ENCODE data around the gene ACAP1.
"Not testable (repeated sequence)": the region's sequence is repeated elsewhere in the genome, so short reads cannot be mapped to it uniquely, and the experiment has no call there.

ACAP1 gene

DNA sequence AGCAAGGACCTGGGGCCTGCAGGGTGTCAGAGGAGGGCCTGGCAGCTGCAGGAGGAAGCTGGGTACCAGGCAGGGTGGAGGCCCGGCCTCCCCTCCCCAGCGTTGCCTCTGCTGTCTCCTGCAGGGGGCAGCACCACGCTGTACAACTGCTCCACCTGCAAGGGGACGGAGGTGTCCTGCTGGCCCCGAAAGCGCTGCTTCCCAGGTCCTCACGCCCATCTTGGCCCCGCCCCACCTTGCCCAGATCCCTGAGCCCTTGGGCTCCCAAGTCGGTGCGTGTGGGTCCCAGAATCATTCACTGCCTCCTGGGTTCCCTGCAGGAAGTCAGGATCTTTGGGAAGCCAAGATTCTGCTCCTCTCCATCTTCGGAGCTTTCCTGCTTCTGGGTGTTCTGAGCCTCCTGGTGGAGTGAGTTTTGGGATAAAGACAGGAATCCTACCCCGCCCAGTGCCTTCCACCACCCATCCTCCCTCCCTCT, 19.8 kb downstream of the ACAP1 start:
- DNase-seq, result peak; percentile 70

DNA sequence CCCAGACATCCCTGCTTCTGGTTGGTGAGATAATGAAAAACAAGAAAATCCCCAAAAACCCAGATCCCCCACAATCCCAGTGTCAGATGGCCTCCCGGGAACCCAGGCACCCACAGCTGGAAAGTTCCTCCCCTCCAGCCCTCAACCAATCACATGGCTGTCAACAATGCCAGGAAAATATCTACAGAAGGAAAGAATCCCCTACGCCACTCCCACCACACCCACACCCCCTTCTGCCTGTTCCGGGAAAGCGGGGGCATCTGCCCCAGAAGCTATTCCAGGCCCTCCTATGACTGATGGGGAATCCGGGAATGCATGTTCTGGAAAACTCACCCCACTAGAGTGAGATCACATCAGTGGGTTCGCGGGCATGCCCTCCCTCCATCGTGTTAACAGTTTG, 20.4 kb downstream of the ACAP1 start:
- DNase-seq, result no peak

DNA sequence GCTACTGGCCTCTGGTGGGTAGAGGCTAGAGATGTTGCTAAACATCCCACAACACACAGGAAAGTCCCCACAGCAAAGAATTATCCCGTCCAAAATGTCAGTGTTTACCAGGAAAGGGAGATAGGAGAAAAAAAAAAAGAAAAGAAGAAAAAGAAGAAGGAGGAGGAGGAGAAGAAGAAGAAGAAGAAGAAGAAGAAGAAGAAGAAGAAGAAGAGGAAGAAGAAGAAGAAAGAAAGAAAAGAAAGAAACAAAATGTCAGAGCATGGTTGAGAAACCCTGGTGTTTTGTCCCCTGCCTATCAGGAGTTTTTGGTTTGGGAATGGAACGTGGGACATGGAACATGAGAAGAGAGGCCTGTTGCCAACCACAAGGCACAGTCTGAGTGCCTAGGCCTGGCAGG, 21.1 kb downstream of the ACAP1 start:
- no peak for DNase-seq

DNA sequence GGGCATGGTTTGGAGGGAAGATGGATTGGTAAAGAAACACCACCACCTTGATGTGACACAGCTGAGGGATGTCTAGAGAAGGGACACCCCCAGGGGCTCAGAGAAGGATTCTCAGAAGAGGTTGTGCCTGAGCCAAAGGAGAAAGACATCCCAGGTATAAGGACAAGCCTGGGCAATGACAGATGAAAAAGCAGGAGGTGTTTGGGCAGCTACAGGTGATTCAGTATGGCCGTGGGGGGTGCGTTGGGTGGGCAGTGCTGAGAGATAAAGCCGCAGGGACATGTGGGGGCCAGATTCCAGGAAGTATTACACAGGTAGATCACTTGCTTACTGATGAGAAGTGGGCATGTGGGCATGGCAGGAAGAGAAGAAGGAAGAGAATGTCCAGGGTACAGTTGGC, 25.6 kb downstream of the ACAP1 start:
- no peak for DNase-seq

DNA sequence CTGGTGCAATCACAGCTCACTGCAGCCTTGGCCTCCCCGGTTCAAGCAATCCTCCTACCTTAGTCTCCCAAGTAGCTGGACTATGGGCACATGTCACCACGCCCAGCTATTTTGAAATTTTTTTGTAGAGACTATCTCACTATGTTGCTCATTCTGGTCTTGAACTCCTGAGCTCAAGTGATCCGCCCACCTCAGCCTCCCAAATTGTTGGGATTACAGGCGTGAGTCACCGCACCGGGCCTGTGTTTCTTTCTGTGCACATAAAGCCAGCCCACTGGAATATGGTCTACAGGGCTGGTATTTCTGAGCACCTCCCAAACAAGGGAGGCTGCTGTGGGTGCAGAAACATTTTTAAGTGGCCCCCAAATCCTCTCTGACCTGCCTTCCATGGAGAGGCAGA, 27.0 kb downstream of the ACAP1 start:
- DNase-seq, result peak; percentile 54

DNA sequence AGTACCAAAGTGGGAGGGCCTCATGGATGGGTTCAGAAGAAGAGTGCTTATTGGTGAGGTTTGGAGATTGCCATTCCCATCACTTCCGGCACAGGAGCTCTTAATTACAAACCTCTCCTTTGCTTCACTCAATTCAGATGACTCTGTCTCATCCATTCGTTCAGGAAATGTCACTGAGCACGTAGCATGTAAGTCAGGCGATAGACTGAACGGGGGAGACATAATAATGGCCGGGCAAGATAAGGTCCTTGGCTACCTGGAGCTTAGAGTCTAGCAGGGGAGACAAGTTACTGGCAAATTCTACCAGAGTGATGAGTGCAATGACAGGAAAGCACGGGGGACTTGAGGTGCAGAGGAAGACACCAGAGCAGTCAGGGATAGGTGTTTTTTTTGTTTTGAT, 29.6 kb downstream of the ACAP1 start:
- DNase-seq, result not testable (repeated sequence)

DNA sequence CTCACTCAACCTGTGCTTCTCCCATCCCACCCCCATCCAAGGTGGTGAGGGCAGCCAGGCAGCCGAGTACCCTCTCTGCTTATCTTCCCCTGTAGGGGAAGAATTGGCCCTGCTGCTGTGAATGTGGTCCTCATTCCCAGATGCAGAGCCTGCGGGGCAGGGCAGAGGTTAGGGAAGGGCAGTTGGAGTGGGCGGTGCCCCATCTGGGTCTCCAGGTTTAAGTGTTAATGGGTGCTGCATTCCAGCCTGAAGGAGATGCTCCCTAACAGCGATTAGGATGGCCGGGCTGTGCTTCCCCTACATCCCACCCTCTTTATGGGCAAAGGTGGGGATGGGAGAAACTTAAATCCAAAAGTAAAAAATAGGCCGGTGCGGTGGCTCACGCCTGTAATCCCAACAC, 30.8 kb downstream of the ACAP1 start:
- no peak for DNase-seq

DNA sequence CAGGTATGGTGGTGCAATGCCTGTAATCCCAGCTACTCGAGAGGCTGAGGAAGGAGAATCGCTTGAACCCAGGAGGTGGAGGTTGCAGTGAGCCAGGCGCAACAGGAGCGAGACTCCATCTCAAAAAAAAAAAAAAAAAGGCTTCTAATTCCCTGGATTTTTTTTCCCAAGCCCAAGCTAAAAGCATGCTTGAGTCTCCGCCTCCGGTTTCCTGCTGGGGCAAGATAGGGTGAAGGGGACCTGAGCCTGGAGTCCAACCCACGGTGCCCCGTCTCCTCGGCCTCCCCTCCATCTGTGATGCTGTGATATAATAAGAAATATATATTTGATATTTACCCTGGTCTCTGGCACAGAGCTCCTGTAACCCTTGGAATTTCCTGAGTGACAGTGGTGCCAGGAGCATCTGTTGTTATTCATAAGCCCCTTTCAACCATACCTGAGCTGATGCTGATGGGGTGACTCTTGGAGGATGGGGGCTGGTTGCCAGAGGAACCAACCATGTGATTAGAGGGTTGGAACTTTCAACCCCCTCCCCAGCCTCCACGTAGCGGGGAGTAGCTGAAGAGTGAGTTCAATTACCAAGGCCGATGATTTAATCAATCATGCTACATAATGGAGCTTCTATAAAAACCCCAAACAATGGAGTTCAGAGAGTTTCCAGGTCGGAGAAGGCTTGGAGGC, 31.7 kb downstream of the ACAP1 start:
- no peak for DNase-seq

DNA sequence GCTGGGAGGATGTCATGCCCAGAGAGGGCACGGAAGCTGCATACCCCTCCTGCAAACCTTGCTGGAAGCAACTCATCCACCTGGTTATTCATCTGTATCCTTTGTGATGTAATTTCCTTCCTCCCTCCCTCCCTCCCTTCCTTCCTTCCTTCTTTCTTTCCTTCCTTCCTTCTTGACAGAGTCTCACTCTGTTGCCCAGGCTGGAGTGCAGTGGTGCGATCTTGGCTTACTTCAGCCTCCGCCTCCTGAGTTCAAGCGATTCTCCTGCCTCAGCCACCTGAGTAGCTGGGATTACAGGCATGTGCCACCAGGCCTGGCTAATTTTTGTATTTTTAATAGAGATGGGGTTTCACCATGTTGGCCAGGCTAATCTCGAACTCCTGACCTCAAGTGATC, 32.3 kb downstream of the ACAP1 start:
- not testable (repeated sequence) for DNase-seq

DNA sequence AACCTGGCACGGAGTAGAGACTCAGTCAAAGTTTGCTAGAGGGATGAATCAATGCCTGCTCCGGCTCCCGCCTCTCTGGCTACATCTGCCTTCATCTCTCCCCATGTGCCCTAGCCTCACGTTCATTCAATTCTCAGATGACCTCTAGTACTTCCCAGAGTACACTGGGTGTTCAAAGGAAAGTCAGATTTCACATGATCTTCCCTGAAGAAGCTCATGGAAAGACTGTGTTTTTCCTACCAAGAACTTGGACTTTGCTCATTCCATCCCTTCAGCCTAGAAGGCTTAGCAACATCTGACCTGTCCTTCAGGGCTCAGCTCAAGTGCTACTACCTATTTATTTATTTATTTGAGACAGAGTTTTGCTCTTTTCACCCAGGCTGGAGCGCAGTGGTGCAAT, 33.5 kb downstream of the ACAP1 start:
- no peak for DNase-seq

DNA sequence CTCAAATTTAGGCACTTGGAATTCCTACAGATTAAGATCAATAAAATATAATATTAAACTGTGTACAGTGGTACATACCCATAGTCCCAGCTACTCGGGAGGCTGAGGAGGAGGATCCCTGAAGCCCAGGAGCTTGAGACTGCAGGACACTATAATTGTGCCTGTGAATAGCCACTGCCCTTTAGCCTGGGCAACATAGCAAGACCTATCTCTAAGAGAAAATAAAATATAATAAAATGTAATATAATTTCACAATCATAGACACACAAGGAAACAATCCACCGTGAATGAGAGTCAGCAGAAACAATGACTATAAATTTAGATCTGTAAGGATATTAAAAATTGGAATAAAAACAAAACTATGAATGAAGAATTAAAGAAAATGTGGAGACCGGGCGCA, 34.5 kb downstream of the ACAP1 start:
- DNase-seq, result no peak

DNA sequence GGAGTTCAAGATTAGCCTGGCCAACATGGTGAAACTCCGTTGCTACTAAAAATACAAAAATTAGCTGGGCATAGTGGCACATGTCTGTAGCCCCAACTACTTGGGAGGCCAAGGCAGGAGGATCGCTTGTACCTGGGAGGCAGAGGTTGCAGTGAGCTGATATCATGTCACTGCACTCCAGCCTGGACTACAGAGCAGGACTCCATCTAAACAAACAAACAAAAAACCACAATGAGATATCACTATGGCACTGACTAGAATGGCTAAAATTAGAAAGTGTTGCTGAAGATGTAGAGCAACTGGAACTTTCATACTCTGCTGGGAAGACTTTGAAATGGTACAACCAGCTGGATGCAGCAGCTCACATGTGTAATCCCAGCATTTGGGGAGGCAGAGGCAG, 38.0 kb downstream of the ACAP1 start:
- no peak for DNase-seq

DNA sequence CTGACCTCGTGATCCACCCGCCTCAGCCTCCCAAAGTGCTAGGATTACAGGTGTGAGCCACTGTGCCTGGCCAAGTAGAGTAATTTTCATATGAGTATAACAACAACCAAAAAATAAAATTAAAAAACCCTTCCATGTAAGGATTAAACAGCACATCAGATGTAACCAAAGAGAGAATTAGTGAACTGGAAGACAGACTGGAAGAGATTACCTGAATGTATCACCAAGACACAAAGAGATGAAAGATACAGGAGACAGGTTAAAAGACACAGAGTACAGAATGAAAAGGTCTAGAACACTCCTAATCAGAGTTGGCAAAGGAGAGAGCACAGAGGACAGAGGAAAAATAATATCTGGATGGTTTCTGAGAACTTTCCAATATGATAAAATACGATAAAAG, 42.8 kb downstream of the ACAP1 start:
- DNase-seq, result no peak

DNA sequence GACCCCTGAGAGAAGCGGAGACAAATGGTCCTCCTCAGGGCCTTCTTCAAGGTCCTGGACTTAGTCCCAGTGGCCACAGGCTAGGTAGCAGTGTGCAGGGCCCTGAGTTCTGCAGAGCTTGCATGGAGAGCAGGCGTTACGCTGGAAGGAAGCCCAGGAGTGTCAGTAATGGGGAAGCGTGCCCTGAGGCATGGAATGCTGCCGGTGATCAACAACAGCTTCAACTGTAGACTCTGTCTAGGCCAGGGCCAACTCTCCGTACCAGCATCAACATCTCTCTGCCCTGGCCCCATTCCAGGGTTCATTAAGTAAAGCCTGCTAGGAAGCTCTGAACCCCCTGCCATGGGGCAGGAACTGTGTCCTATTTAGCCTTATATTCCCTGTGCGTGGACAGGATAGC, 44.0 kb downstream of the ACAP1 start:
- peak; percentile 65 for DNase-seq

DNA sequence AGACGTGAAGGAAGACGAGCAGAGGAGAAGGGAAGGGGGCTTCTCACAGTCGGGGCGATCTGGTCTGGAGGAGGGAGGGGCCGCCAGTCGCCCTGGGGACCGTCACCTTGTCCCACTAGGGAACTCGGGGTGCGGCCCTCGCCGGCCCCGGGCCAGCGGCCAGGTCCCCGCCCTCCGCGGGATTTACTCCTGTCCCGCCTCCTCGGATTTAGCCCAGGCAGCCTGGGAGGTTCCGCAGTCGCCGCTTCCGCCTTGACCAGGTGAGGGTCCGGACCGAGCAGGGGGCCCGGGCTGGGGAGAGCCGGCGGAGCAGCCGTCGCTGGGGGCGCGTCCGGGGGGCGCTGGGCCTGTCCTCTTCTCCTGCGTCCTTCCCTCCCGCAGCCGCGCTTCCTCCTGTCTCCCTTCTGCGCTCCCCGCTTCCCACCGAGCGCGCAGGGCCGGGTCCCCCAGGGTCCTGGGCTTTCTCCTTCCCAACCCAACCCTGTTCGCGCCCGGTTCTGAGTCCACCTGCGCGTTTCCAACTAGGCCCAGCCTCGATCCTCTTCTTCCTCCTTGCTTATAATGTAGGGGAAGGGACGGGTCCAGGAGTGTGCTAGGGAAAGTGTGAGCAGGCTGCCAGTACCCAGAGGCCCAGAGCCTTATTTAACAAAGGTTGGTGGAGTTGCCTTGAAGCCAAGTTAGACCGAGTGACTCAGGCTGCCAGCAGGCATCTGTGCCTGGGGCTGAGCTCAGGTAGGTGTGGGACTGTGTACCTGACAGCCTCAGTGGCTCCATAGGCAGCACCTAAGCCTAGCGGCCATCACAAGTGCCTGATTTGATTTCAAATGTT, 44.7 kb downstream of the ACAP1 start, which contains the start of gene TNK1:
TSS of gene TNK1 (plus strand) at position 235 of the 829 bp plus-strand sequence. CDS start 1,838 bp downstream, outside the sequence.
- no peak for DNase-seq

DNA sequence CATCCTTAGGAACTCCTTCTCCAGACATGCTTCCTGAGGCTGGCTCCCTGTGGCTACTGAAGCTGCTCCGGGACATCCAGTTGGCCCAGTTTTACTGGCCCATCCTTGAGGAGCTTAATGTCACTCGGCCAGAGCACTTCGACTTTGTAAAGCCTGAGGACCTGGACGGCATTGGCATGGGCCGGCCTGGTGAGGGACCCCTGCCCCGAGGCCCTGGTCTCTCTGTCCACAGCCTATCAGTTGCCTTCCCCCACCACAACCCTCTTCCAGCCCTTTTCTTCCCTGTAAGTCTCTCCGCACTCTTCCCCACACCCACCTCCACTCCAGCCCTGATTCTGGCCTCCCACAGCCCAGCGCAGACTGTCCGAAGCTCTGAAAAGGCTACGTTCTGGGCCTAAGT, 46.6 kb downstream of the ACAP1 start:
- no peak for DNase-seq

DNA sequence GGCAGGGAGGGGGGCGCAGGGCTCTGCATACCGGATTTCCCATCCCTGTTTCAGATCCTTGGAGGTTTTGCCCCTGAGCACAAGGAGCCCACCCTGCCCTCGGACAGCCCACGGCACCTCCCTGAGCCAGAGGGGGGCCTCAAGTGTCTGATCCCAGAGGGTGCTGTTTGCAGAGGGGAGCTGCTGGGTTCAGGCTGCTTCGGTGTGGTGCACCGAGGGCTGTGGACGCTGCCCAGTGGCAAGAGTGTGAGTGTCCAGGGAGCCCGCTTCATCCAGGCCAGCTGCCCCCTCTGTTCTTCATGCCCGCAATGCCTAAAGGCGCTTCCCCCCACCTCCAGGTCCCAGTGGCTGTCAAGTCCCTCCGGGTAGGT, 47.0 kb downstream of the ACAP1 start:
- DNase-seq, result no peak

DNA sequence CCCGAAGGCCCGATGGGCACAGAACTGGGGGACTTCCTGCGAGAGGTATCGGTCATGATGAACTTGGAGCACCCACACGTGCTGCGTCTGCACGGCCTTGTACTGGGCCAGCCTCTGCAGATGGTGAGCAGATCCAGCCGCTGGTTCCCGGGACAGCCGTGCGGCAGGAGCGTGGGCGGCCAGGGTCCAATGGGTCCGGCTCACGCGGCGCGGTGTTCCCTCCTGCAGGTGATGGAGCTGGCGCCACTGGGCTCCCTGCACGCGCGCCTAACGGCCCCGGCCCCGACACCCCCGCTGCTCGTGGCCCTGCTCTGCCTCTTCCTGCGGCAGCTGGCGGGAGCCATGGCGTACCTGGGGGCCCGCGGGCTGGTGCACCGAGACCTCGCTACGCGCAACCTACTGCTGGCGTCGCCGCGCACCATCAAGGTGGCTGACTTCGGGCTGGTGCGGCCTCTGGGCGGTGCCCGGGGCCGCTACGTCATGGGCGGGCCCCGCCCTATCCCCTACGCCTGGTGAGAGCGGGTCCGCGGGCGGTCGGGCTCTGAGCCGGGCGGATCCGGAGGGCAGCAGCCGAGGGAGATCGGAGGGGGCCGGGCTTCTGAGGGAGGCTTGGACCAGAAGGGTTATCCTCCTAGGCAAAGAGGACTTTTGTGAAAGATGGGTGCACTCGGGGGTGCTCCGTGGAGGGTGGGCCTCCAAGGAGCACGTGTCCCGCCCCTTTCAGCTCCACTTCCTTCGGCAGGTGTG, 47.6 kb downstream of the ACAP1 start:
- peak; percentile 38 for DNase-seq

DNA sequence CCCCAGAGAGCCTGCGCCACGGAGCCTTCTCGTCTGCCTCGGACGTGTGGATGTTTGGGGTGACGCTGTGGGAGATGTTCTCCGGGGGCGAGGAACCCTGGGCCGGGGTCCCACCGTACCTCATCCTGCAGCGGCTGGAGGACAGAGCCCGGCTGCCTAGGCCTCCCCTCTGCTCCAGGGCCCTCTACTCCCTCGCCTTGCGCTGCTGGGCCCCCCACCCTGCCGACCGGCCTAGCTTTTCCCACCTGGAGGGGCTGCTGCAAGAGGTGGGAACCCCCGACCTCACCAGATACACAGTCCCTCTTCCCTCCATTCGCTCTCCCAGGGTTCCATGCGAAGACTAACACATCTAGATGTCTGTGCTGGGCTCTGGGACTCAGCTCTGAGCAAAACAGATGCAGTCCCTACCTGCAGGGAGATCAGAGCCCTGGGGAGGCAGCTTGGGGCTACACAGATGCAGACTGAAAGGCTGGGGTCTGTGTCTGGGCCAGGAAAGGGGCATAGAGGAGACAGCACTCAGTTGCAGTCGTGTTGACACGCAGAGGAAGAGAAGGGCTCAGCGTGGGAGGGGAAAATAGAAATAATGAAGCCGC, 48.3 kb downstream of the ACAP1 start:
- DNase-seq, result no peak

DNA sequence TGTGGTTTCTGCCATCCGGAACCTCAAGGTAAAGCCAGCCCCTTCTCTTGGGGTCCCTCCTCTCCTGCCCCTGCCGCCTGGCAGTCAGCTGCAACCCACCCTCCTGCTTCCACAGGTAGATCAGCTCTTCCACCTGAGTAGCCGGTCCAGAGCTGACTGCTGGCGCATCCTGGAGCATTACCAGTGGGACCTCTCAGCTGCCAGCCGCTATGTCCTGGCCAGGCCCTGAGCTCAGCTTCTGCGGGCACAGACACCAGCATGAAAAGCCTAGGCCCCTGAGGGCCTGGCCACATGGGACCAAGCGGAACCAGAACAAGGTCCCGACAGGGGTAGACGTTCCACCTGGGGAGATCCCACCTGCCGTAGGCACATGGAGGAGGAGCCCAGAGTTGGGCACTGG, 52.5 kb downstream of the ACAP1 start:
- no peak for DNase-seq

DNA sequence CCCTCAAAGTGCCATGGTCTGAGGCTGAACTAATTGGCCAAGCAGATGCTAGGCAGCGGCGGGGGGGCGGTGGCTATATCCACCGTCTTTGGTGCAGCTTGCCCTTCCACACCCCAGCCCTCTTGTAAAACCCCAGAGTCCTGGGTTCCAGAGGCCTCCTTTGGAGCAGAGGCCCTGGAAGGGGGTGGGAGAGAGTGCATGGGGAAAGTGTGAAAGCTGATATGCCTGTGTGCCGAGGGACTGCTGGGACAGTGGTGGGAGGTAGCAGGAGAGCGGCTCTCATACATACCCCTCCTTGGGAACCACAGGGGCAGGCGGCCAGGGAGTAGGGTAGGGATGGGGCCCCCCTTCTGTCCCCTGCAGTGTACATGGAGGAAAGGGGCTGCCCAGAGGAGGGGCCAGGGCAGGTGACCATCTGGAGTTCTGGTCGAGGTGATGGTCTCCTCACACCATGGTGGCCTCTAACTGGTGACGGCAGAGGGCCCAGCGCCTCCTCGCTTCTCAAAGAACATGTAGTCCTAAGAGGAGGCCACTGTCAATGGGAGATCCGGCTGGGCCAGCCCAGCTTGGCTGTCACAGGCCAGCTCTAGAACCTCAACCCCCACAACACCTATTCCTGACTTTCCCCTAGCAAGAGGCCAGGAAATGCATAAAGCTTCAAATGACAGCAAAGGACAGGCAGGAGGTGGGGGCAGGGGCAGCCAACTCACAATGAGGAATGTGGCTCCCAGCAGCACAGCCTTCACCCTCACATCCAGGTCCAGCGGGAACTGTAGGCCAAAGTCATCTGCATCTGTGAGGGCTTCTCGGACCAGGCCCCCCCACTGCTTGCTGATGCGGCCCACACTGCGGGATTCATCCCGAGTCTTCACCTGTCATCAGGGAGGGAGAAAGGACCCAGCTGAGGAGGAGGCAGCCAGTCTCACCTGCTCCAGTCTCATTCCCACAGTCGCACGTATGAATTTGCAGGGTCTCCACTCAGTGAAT, 53.9 kb downstream of the ACAP1 start:
- DNase-seq, result no peak

DNA sequence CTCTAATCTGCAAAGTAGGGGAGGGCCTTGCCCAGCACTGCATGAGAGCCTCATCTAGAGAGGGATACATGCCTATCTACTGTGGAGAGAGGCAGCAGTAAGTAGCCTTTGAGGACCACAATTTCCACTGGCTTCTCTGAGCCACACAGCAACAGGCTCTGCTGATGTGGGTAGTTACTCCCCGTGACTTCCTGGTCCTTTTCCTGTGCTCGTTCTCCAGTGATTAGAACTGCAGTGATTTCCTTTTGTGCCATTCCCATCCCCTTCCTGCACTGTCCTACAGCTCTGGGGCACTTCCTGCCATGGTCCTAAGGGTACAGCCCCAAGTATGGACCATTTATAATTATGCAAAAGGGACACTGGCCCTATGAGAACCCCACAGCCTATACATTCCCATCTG, 55.0 kb downstream of the ACAP1 start:
- DNase-seq, result no peak

All from EL (cell line).